Left hindlimb (tissue), 1 donor: Measurements from ENCODE around the gene KCNG2.

ENCODE experiments used
- DNase-seq: peaks from one replicate; pipeline ENCODE4 v3.0.0-alpha.2; 2018

Gene KCNG2

GRCh38 chr18:79912409-79912991, 114.8 kb downstream of the KCNG2 start:
- DNase-seq, result no peak

GRCh38 chr18:79912994-79913831, 115.5 kb downstream of the KCNG2 start:
- DNase-seq, result no peak

- DNase-seq, result no peak
Measured at GRCh38 chr18:79914614-79915160, 116.9 kb downstream of the KCNG2 start.

GRCh38 chr18:79915161-79916127, 117.7 kb downstream of the KCNG2 start:
- no peak for DNase-seq

- DNase-seq, result no peak
Measured at GRCh38 chr18:79916128-79916494, 118.4 kb downstream of the KCNG2 start.

- no peak for DNase-seq
Measured at GRCh38 chr18:79916546-79917168, 118.9 kb downstream of the KCNG2 start.

- DNase-seq, result no peak
Measured at GRCh38 chr18:79917169-79917852, 119.6 kb downstream of the KCNG2 start.

- DNase-seq, result no peak
Measured at GRCh38 chr18:79917853-79918614, 120.3 kb downstream of the KCNG2 start.

- no peak for DNase-seq
Measured at GRCh38 chr18:79918615-79919011, 120.9 kb downstream of the KCNG2 start.

- no peak for DNase-seq
Measured at GRCh38 chr18:79919089-79919488, 121.4 kb downstream of the KCNG2 start.

GRCh38 chr18:79921984-79922965, 124.5 kb downstream of the KCNG2 start:
- no peak for DNase-seq

- no peak for DNase-seq
Measured at GRCh38 chr18:79922971-79923411, 125.3 kb downstream of the KCNG2 start.

- no peak for DNase-seq
Measured at GRCh38 chr18:79923896-79924585, 126.3 kb downstream of the KCNG2 start.

- DNase-seq, result peak; percentile 70
Measured at GRCh38 chr18:79924814-79925731, 127.3 kb downstream of the KCNG2 start.

- no peak for DNase-seq
Measured at GRCh38 chr18:79926306-79926705, 128.6 kb downstream of the KCNG2 start.

- no peak for DNase-seq
Measured at GRCh38 chr18:79926715-79927606, 129.2 kb downstream of the KCNG2 start.
